ENCODE data around the gene NPY5R. TPM values are rescaled to one million over a fixed set of nuclear protein-coding genes. Genes with fewer than 3 reads are reported as not detected.

The NPY5R gene
- polyA plus RNA-seq, 3 donors, result not detected

- no peak for DNase-seq
- H3K79me2 ChIP-seq (ENCODE audit: insufficient read depth, low read length), result no peaks in the 10 kb centered on the region
- H4K20me1 ChIP-seq (ENCODE audit: insufficient read depth, low read length), result no peaks in the 10 kb centered on the region
- H3K9ac ChIP-seq (ENCODE audit: insufficient read depth, low read length, poor library complexity, severe bottlenecking), result no peak overlapping the region
- no peaks in the 10 kb centered on the region for H3K4me1 ChIP-seq (ENCODE audit: control insufficient read depth in 1 of 2, insufficient read depth in 2 of 2, low read length in 2 of 2)
- H3K4me2 ChIP-seq (replicated peaks; ENCODE audit: extremely low read depth, low read length, poor library complexity, severe bottlenecking), result no peak overlapping the region
- Mint-ChIP-seq H3K4me1 (no peaks in the 10 kb centered on the region), H3K36me3 (no peaks in the 10 kb centered on the region), H3K4me3 (no peak overlapping the region), H3K27ac (no peak overlapping the region), H3K27me3 (ENCODE audit: low read depth in 3 of 3) (peaks cover 0 to 8% (median 3%) of the 10 kb centered on the region in 3 donors), H3K9me3 (peaks cover 0 to 6% (median 0%) of the 10 kb centered on the region in 7 donors)
- intact Hi-C loops (cut with micrococcal nuclease), result no loop called here
- H3K9me3 ChIP-seq (replicated peaks in 1 of 2; ENCODE audit: control insufficient read depth in 1 of 2, insufficient read depth in 1 of 2, low read length in 2 of 2), result no peaks in the 10 kb centered on the region
- no peaks in the 10 kb centered on the region for H3K36me3 ChIP-seq (replicated peaks in 1 of 2; ENCODE audit: control insufficient read depth in 1 of 2, insufficient read depth in 2 of 2, low read length in 2 of 2)
- H2AFZ ChIP-seq (ENCODE audit: insufficient read depth, low read depth, low read length, poor library complexity, severe bottlenecking), result no peak overlapping the region
- no peak overlapping the region for H3K4me3 ChIP-seq (replicated peaks in 1 of 3; ENCODE audit: low read depth in 2 of 3, low read length in 3 of 3)
- no peak for TF ChIP-seq CTCF (IDR thresholded peaks at IDR 0.05)
- WGBS (ENCODE audit: insufficient coverage), result 60% methylated on average over 2 of the region's 3 CpGs
- H3K27ac ChIP-seq (ENCODE audit: low read depth in 1 of 2, low read length in 2 of 2), result no peak overlapping the region
- no peaks in the 10 kb centered on the region for H3K27me3 ChIP-seq (ENCODE audit: control insufficient read depth in 2 of 2, insufficient read depth in 2 of 2, low read length in 2 of 2)
Observed at GRCh38 chr4:163353054-163353453, 9.4 kb downstream of the NPY5R start.

- TF ChIP-seq CTCF (IDR thresholded peaks at IDR 0.05), result no peak
- no CpG with 5 or more reads among the region's 1 CpG for WGBS (ENCODE audit: insufficient coverage)
- H3K9me3 Mint-ChIP-seq, result peaks cover 0 to 2% (median 0%) of the 10 kb centered on the region in 7 donors
- Histone ChIP-seq H3K4me3 (replicated peaks in 1 of 3; ENCODE audit: low read depth in 2 of 3, low read length in 3 of 3) (no peak overlapping the region), H3K36me3 (replicated peaks in 1 of 2; ENCODE audit: control insufficient read depth in 1 of 2, insufficient read depth in 2 of 2, low read length in 2 of 2) (no peaks in the 10 kb centered on the region), H3K27ac (ENCODE audit: low read depth in 1 of 2, low read length in 2 of 2) (no peak overlapping the region), H3K9ac (ENCODE audit: insufficient read depth, low read length, poor library complexity, severe bottlenecking) (no peak overlapping the region), H3K79me2 (ENCODE audit: insufficient read depth, low read length) (no peaks in the 10 kb centered on the region), H3K4me1 (ENCODE audit: control insufficient read depth in 1 of 2, insufficient read depth in 2 of 2, low read length in 2 of 2) (no peaks in the 10 kb centered on the region), H3K4me2 (replicated peaks; ENCODE audit: extremely low read depth, low read length, poor library complexity, severe bottlenecking) (no peak overlapping the region), H2AFZ (ENCODE audit: insufficient read depth, low read depth, low read length, poor library complexity, severe bottlenecking) (no peak overlapping the region), H3K27me3 (ENCODE audit: control insufficient read depth in 2 of 2, insufficient read depth in 2 of 2, low read length in 2 of 2) (no peaks in the 10 kb centered on the region), H4K20me1 (ENCODE audit: insufficient read depth, low read length) (no peaks in the 10 kb centered on the region), H3K9me3 (replicated peaks in 1 of 2; ENCODE audit: control insufficient read depth in 1 of 2, insufficient read depth in 1 of 2, low read length in 2 of 2) (no peaks in the 10 kb centered on the region)
- H3K27ac Mint-ChIP-seq, result no peak overlapping the region
- H3K27me3 Mint-ChIP-seq (ENCODE audit: low read depth in 3 of 3), result peaks cover 2 to 6% (median 3%) of the 10 kb centered on the region in 3 donors
- DNase-seq, result no peak
- intact Hi-C loops (cut with micrococcal nuclease), result no loop called here
- no peak overlapping the region for H3K4me3 Mint-ChIP-seq
- H3K36me3 Mint-ChIP-seq, result no peaks in the 10 kb centered on the region
- no peaks in the 10 kb centered on the region for H3K4me1 Mint-ChIP-seq
Observed at GRCh38 chr4:163356104-163356503, 12.4 kb downstream of the NPY5R start.
